SU-DHL-6 (cell line): ENCODE data around the gene CD79A.

Experiments
- H2AFZ ChIP-seq: fragments of 200-600 bp; sonication (generic); 2 replicates; pipeline ENCODE4 v1.6.1; 2014; ENCODE audit warnings: low read depth, mild to moderate bottlenecking, moderate library complexity, mixed read lengths, antibody characterized with exemption, low read length; ENCODE audit not compliant: severe bottlenecking
- H3F3A ChIP-seq: fragments of 200-600 bp; shearing (Covaris generic); 2 replicates; pipeline ENCODE4 v1.6.0; 2016; ENCODE audit warnings: antibody characterized with exemption, mild to moderate bottlenecking; ENCODE audit not compliant: insufficient read depth
- H3K27ac ChIP-seq: fragments of 200-600 bp; sonication (generic); 2 replicates; pipeline ENCODE4 v1.5.1; 2016; ENCODE audit warnings: low read depth, mild to moderate bottlenecking, low read length, moderate library complexity, mixed read lengths
- H3K27me3 ChIP-seq: fragments of 200-600 bp; sonication (generic), shearing (Covaris generic); 2 replicates; pipeline ENCODE4 v1.6.0; 2014; ENCODE audit warnings: mild to moderate bottlenecking, low read length
- H3K36me3 ChIP-seq: fragments of 200-600 bp; sonication (generic); 2 replicates; pipeline ENCODE4 v1.6.1; 2014; ENCODE audit warnings: mild to moderate bottlenecking, low read length, mixed read lengths
- H3K4me2 ChIP-seq: fragments of 300-600, 200-600 bp; shearing (Covaris generic), sonication (generic); 2 replicates; pipeline ENCODE4 v1.6.0; 2014; ENCODE audit warnings: low read length, low read depth, mild to moderate bottlenecking; ENCODE audit not compliant: poor library complexity, severe bottlenecking
- H3K4me3 ChIP-seq: fragments of 200-600 bp; sonication (generic); 2 replicates; pipeline ENCODE4 v1.5.1; 2014; ENCODE audit warnings: antibody characterized with exemption, low read length, mild to moderate bottlenecking, mixed read lengths; ENCODE audit not compliant: insufficient read depth, poor library complexity, severe bottlenecking
- H3K79me2 ChIP-seq: fragments of 200-600 bp; sonication (generic); 2 replicates; pipeline ENCODE4 v1.6.1; 2014; ENCODE audit warnings: mild to moderate bottlenecking, low read length, moderate library complexity; ENCODE audit not compliant: insufficient read depth
- H3K9ac ChIP-seq: fragments of 200-600 bp; sonication (generic); 2 replicates; pipeline ENCODE4 v1.7.0; 2014; ENCODE audit warnings: mild to moderate bottlenecking, low read length
- H3K9me2 ChIP-seq: fragments of 200-600 bp; sonication (generic); replicated peaks from 2 replicates; pipeline ENCODE4 v1.6.1; 2014; ENCODE audit warnings: low read length; ENCODE audit not compliant: insufficient read depth
- H3K9me3 ChIP-seq: fragments of 200-600 bp; sonication (generic); 2 replicates; pipeline ENCODE4 v1.6.1; 2014; ENCODE audit warnings: low read length, mixed read lengths; ENCODE audit not compliant: insufficient read depth
- H4K20me1 ChIP-seq: fragments of 200-600 bp; sonication (generic); 2 replicates; pipeline ENCODE4 v1.6.1; 2014; ENCODE audit warnings: low read depth, mild to moderate bottlenecking, antibody characterized with exemption, low read length, moderate library complexity, mixed read lengths
- EZH2phosphoT487 ChIP-seq: fragments of 200-600 bp; sonication (generic), shearing (Covaris generic); conservative IDR thresholded peaks from 2 replicates; pipeline ENCODE4 v1.6.1; 2018; ENCODE audit warnings: mild to moderate bottlenecking, antibody characterized with exemption, low read length, moderate library complexity, mixed read lengths
- TF ChIP-seq, protein P1 (sequence below): fragments of 200-600 bp; sonication (generic); IDR thresholded peaks from one replicate; pipeline ENCODE4 v1.5.1; 2017; ENCODE audit warnings: antibody characterized with exemption, mild to moderate bottlenecking, low read length, moderate library complexity; ENCODE audit not compliant: insufficient read depth, poor library complexity, severe bottlenecking

Gene CD79A

DNA sequence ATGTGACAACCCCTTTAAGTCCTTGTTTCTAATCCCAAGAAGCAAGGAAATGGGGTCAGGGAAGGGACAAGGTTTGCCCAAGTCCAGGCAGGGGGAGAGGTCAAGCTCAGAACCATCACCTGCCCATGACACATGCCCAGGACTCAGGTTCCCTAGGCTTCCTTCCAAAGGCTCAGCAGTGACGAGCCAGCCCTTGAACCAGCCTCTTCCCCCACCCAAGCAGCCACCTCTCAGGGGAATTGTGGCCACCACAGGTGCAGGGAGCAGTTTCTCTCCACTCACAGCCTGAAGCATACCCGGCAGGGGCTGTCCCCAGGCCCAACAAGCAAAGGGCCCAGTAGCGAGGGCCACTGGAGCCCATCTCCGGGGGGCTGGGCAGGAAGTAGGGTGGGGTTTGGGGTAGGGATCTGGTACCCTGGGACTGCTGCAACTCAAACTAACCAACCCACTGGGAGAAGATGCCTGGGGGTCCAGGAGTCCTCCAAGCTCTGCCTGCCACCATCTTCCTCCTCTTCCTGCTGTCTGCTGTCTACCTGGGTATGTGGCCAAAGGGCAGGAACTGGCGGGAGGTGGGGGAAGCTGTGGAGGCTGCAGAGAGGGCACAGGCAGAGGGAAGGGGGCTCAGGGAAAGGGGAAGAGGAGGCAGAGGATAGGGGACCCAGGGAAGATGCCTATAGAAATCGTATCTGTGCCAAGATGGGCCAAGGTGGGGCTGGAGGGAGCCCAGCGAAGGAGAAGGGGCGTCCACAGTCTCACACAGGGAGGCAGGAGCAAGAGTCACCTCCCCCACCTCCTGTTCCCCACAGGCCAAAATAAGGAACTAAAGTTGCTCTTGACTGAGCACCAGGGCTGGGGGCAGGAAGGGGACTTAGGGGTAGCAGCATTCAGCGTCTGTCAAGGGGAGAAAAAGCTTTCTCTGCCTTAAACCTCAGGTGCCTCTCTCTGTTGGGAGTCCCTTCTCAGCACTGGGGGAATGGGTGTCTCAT is at the start of gene CD79A:
CD79A (plus strand) TSS at position 433 of the 986 bp plus-strand sequence; CDS start at position 459, 26 bp downstream.
- Histone ChIP-seq H3K36me3 (peaks cover 20% of the 10 kb centered on the region), H3K27me3 (no peaks in the 10 kb centered on the region), H3K79me2 (peaks cover 32% of the 10 kb centered on the region), H4K20me1 (no peaks in the 10 kb centered on the region), H3F3A (peaks cover 81% of the 10 kb centered on the region), H3K9ac (peak within 1 kb of the TSS; percentile 99), H3K9me3 (no peaks in the 10 kb centered on the region), H2AFZ (no peak within 1 kb of the TSS), H3K27ac (peak within 1 kb of the TSS; percentile 100), H3K4me2 (peak within 1 kb of the TSS; percentile 98), H3K4me3 (peak within 1 kb of the TSS; percentile 86), H3K9me2 (no peaks in the 10 kb centered on the region)
- TF ChIP-seq, protein P1, sequence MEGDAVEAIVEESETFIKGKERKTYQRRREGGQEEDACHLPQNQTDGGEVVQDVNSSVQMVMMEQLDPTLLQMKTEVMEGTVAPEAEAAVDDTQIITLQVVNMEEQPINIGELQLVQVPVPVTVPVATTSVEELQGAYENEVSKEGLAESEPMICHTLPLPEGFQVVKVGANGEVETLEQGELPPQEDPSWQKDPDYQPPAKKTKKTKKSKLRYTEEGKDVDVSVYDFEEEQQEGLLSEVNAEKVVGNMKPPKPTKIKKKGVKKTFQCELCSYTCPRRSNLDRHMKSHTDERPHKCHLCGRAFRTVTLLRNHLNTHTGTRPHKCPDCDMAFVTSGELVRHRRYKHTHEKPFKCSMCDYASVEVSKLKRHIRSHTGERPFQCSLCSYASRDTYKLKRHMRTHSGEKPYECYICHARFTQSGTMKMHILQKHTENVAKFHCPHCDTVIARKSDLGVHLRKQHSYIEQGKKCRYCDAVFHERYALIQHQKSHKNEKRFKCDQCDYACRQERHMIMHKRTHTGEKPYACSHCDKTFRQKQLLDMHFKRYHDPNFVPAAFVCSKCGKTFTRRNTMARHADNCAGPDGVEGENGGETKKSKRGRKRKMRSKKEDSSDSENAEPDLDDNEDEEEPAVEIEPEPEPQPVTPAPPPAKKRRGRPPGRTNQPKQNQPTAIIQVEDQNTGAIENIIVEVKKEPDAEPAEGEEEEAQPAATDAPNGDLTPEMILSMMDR, result no peak
- TF ChIP-seq EZH2phosphoT487, result no peak

DNA sequence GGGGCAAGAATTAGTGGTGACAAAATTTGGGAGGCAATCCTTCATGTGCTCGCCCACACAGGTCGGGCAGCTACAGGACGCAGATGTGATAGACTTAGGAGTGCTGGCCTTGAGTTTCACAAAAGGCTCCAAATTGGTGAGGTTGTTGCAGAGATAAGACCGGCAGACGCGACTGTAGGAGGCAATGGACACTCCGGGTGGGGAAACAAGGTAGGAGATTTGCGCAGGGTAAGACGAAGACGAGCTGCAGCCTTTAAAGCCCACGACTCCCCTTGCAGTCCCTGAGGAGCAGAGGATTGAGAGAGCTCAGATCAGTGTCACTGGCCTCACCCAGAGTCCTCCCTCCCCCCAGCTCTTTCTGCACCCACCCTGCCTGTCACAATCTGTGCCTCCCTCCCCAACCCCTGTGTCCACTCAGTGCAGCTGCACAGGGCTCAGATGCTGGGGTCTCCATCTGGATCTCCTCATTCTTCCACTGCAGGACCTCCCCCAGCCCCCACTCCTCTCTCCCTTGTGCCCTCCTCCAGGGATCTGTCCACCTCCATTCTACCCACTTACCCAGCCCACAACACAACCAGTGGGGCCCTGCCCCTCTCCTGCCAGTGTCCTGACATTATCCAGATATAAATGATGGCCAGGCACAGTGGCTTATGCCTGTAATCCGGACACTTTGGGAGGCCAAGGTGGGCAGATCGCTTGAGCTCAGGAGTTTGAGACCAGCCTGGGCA is 38.9 kb upstream of the CD79A start:
- no peaks in the 10 kb centered on the region for H3K79me2 ChIP-seq
- no peak overlapping the region for H3K4me2 ChIP-seq
- TF ChIP-seq, protein P1, result no peak
- no peak for TF ChIP-seq EZH2phosphoT487
- H3K9ac ChIP-seq, result no peak overlapping the region
- no peak overlapping the region for H3K4me3 ChIP-seq
- no peaks in the 10 kb centered on the region for H3K36me3 ChIP-seq
- no peaks in the 10 kb centered on the region for H3K9me2 ChIP-seq
- no peaks in the 10 kb centered on the region for H3F3A ChIP-seq
- no peak overlapping the region for H3K27ac ChIP-seq
- H3K27me3 ChIP-seq, result no peaks in the 10 kb centered on the region
- H2AFZ ChIP-seq, result no peak overlapping the region
- H3K9me3 ChIP-seq, result no peaks in the 10 kb centered on the region
- no peaks in the 10 kb centered on the region for H4K20me1 ChIP-seq

DNA sequence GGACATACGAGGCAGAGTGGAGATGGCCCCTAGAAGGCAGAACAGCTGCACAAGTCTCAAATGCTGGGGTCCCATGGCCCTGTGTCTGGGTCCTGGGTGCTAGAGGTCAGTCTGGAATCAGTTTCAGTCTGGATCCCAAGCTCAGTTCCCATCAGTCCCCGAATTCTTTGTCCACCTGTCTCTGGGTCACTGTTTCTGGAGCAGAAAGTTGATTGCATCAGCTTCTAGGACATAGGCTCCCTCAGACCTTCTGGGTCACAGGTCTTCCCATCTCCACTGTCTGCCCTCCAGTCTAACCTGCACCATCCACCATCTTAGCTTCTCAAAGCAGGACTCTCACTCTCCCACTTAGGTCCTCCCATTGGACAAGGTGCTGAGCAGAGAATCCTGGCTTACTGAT is 37.9 kb upstream of the CD79A start:
- no peak overlapping the region for H3K27ac ChIP-seq
- no peaks in the 10 kb centered on the region for H3K9me2 ChIP-seq
- H3K9ac ChIP-seq, result no peak overlapping the region
- H4K20me1 ChIP-seq, result no peaks in the 10 kb centered on the region
- no peak for TF ChIP-seq EZH2phosphoT487
- TF ChIP-seq, protein P1, result no peak
- no peaks in the 10 kb centered on the region for H3K36me3 ChIP-seq
- H3K4me2 ChIP-seq, result no peak overlapping the region
- no peak overlapping the region for H3K4me3 ChIP-seq
- no peaks in the 10 kb centered on the region for H3K79me2 ChIP-seq
- H3F3A ChIP-seq, result no peaks in the 10 kb centered on the region
- no peak overlapping the region for H2AFZ ChIP-seq
- no peaks in the 10 kb centered on the region for H3K27me3 ChIP-seq
- no peaks in the 10 kb centered on the region for H3K9me3 ChIP-seq
